C4-2B (cell line): ENCODE measurements around the gene PATJ.

Experiments used
- CTCF ChIP-seq: fragments of 450-650 bp; conservative IDR thresholded peaks from 2 replicates; pipeline ENCODE4 v1.5.1; 2017; ENCODE audit warnings: mild to moderate bottlenecking
- ZFX ChIP-seq: fragments of 450-650 bp; IDR thresholded peaks from 2 replicates; pipeline ENCODE4 v1.6.1; 2017

GRCh38 chr1:61951731-61952580 lies 209.7 kb downstream of the PATJ start:
- TF ChIP-seq CTCF (no peak), ZFX (no peak)
